IPS DF 4.7 (cell line): ENCODE results near the gene ARTN.
A peak's percentile ranks its signal among the peaks of the same experiment; 100 is the strongest.

Source experiments
- DNase-seq: peaks from one replicate; pipeline ENCODE4 v3.0.0-alpha.2; 2013; ENCODE audit warnings: low spot score; ENCODE audit errors: extremely low read depth

The ARTN gene

DNA sequence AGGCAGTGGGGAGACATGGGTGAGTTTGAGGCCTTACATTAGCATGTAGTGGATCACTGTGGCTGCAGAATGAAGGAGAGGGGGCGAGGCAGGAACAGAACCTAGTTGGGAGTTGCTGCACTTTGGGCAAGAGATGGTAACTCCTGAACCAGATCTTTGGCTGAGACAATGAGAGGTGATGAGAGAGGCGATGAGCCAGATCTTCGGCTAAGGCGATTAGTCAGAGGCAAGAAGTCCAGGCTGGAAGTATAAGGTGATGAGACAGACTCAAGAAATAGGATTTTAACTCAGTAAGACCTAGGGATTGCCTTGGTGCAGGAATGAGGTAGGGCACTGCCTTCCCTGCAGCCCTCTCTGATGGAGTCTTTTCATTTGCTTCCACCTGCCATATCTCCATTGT lies 9.1 kb upstream of the ARTN start:
- DNase-seq, result no peak

- no peak for DNase-seq
Measured at GRCh38 chr1:43925846-43926245, 7.8 kb upstream of the ARTN start.

- DNase-seq, result no peak
Measured at GRCh38 chr1:43930168-43930948, 3.2 kb upstream of the ARTN start.

GRCh38 chr1:43930949-43931275 lies 2.7 kb upstream of the ARTN start:
- DNase-seq, result no peak

GRCh38 chr1:43931711-43932660 lies 1.6 kb upstream of the ARTN start:
- DNase-seq, result no peak

- no peak for DNase-seq
Measured at GRCh38 chr1:43932786-43933385, 715 bp upstream of the ARTN start.

DNA sequence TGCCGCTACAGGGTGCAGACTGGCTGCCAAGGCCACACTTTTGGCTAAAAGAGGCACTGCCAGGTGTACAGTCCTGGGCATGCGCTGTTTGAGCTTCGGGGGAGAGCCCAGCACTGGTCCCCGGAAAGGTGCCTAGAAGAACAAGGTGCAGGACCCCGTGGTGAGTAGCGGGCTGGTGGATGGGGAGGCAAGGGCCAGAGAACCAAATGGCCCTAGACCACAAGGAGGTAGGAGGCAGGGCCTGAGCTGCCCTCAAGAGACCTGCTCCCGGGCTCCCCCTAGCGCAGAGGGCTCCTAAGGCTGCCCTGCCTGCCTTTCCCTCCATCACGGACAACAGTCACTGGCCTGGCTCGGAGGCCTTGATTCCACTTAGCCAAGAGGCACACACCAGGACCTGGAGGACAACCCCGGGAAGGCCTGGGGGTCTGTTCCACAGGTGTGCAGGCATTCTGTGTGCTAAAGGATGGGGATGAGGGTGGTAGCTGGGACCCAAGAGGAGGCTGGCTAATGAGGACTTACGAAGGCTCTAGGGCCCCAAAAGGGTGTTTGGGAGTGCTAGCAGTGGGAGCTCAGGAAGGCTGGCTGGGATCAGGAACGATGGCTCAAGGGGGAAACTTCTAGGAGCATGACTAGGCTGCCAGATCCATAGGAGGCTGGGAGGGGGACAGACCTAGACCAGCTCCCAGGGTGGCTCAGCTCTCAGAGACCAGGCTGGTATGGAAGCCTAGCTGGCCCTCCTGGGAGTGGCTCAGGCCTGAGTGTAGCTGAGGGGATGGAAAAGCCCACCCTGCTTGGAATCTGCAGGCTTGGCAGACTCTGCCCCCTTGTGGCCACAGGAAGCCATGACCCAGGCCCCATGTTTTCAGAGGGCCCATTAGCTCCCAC lies 742 bp downstream of the ARTN start:
- DNase-seq, result peak; percentile 88

DNA sequence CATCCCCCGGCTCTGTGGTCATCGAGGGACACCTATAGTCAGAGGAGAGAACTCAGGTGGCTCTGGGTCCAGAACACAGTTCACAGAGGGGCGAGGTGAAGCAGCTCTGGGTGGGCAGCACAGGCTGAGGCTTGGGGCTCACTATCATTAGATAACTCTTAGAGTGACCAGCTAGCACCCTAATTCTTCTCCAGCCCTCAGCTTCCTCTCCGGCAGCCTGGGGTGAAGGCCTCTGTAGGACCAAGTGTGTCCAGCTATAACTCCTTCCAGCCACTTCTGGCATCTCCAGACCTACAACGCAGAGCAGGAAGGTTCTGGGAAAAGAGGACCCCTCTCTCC lies 1.4 kb downstream of the ARTN start:
- no peak for DNase-seq

- DNase-seq, result no peak
Measured at GRCh38 chr1:43935711-43936427, 2.3 kb downstream of the ARTN start.

- DNase-seq, result no peak
Measured at GRCh38 chr1:43936431-43937151, 3.0 kb downstream of the ARTN start.

DNA sequence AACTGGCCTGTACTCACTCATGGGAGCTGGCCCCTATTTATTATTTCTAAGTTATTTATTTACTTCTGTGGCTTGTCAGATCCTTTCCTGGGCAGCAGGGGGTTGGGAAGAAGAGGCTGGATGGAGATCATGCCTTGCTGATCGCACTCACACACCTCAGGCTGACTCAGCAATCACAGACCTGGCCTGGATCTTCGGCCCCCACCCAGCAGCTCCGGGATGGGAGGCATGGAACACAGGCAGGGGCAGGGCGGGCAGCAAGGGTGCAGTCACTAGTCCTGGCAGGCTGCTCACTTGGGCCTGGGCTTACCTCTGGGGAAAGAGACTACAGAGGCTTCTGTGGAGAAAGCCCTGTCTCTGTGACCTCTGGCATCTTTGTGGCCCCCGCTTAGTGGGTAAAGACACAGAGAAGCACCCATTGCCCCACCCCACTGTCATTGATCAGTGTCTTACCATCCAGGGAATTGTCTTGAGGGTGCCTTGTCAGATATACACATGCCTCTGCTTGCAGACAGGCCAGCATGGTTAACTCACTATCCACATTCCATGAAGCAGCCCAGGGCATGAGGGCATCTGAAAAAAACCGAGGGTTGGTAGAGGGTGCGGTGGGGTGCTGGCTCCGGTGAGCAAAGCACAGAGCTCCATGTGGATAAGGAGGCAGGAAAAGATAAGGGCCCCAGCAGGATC lies 3.7 kb downstream of the ARTN start:
- no peak for DNase-seq

GRCh38 chr1:43938383-43938782 lies 4.8 kb downstream of the ARTN start:
- no peak for DNase-seq

GRCh38 chr1:43938892-43939587 lies 5.4 kb downstream of the ARTN start:
- no peak for DNase-seq

GRCh38 chr1:43942411-43942810 lies 8.8 kb downstream of the ARTN start:
- DNase-seq, result no peak

DNA sequence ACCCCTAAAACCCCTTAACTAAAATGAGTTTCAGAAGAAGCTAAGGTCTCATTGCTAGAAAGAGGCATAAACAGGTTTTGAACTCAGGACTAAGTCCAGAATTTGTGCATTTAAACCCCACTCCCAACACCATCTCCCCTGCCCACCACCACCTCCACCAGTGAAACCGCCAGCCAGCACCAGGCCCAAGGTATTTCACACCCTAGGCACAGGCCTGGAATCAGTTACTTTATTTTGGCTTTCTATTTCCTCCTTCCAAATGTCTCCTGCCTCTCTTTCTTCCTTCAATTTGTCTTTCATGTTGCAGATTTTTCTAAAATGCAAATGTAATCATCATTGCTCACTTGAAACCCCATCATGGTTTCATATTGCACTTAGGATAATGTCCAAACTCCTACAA lies 11.3 kb downstream of the ARTN start:
- DNase-seq, result no peak

DNA sequence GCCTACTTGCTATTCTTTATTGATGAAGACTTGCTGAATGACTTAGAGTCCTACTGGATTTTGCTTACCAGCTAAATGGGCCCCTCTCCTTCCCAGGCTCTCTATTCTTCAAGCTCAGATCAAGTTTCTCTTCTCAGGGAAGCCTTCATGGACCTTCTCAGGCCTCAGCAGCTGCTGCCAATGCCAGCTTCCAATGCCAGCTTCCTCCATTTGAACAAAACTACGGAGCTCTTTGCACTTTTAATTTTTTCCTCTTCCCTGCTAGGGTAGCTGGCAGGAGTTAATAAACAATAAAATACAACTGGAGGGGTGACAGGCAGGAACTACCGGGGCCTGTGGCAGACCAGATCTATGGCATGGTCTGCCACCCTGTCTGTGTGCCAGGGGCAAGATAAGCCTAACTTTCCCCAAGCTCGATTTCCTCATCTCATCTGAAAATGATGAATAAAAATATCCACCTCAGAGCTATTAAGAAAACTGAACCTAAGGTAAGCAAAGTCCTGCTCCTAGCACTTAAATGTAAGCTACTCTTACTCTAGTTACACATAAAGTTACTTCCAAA lies 12.2 kb downstream of the ARTN start:
- DNase-seq, result no peak

GRCh38 chr1:43946236-43947060 lies 12.8 kb downstream of the ARTN start, which contains the start of gene IPO13:
TSS of gene IPO13 (plus strand) at chr1:43946950. CDS start at chr1:43947601, 651 bp downstream.
- no peak for DNase-seq
